Measurements from ENCODE around the gene FOXP3.

DNA sequence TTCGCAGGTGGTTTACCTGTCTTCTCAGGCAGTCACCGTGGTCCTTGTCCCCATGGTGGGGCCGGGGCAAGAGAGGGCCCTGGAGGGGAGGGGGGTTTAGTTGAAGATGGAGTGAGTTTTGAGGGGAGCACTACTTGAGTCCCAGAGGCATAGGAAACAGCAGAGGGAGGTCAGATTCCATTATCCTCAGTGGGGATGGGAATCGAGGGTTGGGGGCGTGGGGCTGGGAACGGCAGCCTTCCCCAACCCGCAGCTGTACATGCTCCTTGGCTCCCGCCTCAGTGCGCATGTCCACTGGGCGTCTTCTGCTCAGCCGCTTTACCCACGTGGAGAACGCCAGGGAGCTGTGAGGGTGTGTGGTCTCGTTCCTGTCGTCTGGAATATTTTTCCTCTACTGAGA is 38.8 kb upstream of the FOXP3 start, which contains the start of gene GAGE10:
- TF ChIP-seq CTCF (IDR thresholded peaks at IDR 0.05) (no peak), POLR2AphosphoS5 (IDR thresholded peaks at IDR 0.05; ENCODE audit: insufficient read depth in 1 of 2, low read depth in 1 of 2) (no peak)

All from vagina (tissue), 2 donors.